ENCODE data around the gene TPM3.
"Not testable (repeated sequence)": the region's sequence is repeated elsewhere in the genome, so short reads cannot be mapped to it uniquely, and the experiment has no call there.

Gene TPM3

DNA sequence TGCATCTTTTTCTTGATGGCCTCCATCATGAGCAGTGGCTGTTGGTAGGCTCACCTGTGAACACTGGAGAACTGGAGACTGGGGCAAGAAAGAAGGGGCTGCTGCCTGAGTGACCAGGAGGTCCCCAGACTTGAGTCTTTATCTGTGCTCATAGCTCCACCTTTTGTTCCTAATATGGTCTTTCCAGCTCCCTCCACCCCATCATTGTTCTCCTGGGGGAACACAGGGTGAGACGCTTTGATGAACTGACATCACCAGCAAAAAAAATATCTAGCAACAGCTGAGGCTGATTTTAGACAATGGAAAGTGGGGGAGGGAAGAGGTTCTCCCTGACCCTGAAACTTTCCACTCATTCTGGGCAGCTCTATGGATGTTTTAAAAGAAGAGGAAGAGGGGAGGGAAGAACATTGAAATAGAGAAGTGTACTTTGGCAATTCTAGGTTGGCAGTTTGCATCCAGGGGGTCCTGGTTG is at the start of gene TPM3:
Gene TPM3 (minus strand): TSS at position 111 of the 472 bp plus-strand sequence. CDS start 82 bp downstream, at position 29.
- DNase-seq: no peak

DNA sequence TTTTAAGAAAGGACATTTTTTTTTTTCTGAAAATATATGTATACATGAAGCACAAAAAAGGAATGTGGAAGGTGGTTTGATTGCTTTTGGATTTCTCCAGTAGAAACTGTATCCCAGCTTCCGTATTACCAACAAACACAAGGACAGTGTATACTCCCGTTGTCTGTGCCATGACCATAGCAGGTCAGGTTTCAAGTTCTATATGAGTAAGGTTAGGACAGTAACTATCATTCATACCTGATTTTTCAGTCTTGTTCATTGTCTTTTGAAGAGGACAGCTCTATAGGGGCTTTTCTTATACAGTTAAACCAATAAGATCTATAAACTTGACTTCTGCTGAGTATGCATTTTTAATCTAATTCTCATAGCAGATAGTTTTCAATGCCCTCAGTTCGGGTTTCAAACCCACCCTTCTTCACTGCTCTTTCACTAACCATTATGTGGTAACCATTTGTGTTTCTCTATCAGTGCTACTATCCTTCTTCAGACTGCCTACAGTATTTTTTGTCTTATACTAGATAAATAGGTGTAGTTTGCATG is 48.5 kb upstream of the TPM3 start:
- no peak for DNase-seq

- DNase-seq: no peak
Measured at GRCh38 chr1:154239491-154239890, 47.6 kb upstream of the TPM3 start.

GRCh38 chr1:154237880-154238506 is 46.1 kb upstream of the TPM3 start:
- DNase-seq: no peak

- no peak for DNase-seq
Measured at GRCh38 chr1:154237435-154237834, 45.5 kb upstream of the TPM3 start.

GRCh38 chr1:154236855-154237254 is 45.0 kb upstream of the TPM3 start:
- no peak for DNase-seq

DNA sequence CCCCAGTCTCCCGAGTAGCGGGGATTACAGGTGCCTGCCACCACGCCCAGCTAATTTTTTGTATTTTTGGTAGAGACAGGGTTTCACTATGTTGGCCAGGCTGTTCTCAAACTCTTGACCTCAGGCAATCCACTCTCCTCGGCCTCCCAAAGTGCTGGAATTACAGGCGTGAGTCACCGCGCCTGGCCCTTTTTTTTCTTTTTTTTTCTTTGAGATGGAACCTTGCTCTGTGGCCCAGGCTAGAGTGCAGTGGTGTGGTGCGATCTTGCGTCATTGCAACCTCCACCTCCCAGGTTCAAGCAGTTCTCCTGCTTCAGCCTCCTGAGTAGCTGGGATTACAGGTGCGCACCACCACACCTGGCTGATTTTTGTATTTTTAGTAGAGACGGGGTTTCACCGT is 41.2 kb upstream of the TPM3 start:
- not testable (repeated sequence) for DNase-seq

DNA sequence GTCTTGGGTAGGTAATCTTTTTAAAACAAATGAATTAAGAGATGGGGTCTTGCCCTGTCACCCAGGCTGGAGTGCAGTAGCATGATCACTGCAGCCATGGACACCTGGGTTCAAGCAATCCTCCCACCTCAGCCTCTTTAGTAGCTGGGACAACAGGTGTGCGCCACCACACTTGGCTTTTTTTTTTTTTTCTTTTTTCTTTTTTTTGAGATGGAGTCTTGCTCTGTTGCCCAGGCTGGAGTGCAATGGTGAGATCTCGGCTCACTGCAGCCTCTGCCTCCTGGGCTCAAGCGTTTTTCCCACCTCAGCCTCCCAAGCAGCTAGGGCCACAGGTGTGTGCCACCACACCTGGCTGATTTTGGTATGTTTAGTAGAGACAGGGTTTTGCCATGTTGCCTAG is 39.2 kb upstream of the TPM3 start:
- not testable (repeated sequence) for DNase-seq

DNA sequence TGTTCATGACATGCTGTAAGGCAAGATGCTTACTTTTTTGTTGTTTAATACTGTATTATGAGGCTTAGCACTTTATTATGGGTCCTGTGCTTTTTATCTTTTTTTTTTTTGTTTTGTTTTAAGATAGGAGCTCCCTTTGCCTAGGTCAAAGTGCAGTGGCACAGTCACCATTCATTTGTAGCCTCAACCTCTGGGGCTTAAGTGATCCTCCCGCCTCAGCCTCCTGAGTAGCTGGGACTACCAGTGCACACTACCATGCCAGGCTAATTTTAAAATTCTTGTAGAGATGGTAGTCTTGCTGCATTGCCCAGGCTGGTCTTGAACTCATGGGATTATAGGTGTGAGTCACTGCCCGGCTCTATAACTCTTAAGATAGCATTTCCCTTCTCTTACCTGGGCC is 33.5 kb upstream of the TPM3 start:
- DNase-seq: no peak

GRCh38 chr1:154223621-154224020 is 31.7 kb upstream of the TPM3 start:
- no peak for DNase-seq

DNA sequence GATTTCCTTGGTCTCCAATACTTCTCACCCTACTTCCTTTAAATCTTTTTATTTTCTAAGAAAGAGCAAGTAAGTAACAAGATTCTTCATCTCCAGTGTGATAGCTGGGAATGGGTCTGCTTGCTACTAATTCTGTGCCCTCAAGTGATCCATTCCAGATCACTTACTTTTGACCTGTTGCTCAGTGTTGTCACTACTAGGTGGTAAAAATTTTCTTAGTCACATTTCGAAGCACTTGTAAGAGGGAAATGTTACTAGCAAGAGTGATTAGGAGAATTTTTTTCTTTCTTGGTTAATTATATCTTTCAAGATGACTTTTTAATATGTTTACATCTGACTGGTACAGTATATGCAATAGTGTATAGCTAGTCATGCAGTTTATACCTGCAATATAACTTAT is 31.0 kb upstream of the TPM3 start:
- no peak for DNase-seq

- no peak for DNase-seq
Measured at GRCh38 chr1:154222518-154222917, 30.6 kb upstream of the TPM3 start.

- peak; percentile 59 for DNase-seq
Measured at GRCh38 chr1:154221278-154222001, 29.5 kb upstream of the TPM3 start.

- DNase-seq: no peak
Measured at GRCh38 chr1:154220970-154221277, 29.0 kb upstream of the TPM3 start.

GRCh38 chr1:154220071-154220969 is 28.4 kb upstream of the TPM3 start, which contains the start of gene UBAP2L:
TSS of gene UBAP2L (plus strand) at chr1:154220955. CDS start at chr1:154225124, 4,169 bp downstream.
- DNase-seq: peak; percentile 99

GRCh38 chr1:154219541-154219940 is 27.6 kb upstream of the TPM3 start:
- DNase-seq: peak; percentile 14

DNA sequence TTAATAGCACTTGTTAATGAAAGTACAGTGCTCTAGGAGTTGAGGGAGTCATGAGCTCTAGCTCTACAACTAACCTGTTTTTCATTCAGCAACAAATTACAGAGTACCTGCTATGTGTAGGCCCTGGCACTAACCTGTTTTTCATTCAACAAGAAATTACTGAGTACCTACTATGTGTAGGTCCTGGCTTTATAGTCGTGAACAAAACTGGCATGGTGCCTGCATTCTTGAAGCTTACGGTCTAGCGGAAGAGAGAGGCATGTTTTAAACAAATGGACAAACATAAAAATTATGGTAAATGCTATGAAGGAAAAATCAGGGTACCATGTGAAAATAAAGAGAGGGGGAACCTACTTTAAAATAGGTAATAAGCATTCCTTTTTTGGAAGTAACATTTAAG is 26.6 kb upstream of the TPM3 start:
- DNase-seq: no peak

- peak; percentile 21 for DNase-seq
Measured at GRCh38 chr1:154213274-154213673, 21.4 kb upstream of the TPM3 start.

DNA sequence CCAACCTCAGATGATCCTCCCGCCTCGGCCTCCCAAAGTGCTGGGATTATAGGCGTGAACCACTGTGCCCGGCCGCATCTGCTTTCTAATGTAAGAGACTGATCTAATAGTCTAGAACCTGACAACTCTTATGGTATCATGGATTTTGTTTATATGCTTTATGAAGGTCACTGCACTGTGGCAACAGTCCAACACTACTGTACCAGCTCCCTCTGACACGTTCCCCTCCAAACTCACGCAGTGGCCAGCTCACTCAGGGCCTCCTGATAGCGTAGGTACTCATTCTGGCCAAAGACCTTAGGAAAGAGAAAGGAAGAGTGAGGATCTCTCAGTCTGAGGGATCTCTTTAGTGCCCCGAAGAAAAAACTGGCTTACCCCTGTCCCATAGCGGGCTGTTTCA is 20.2 kb upstream of the TPM3 start:
- DNase-seq: no peak

GRCh38 chr1:154208677-154209388 is 16.9 kb upstream of the TPM3 start:
- no peak for DNase-seq

DNA sequence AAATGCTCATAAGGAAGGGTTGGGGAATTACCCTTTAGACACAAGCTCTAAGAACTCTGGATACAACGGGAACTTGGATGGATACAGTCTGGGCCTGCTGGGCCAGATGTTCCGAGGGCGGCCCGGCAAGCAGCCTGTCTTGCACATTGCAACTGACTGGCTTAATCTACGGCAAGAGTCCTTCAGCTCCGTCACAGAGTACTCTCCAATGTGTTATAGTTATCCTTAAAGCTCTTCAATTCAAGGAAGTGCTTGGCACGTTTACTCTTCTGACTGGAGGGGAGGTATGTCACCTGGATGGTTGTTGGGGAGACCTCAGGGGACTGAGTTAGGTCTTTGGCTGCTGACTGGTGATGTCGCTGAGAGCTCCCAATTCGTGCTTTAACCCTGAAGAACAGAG is 15.4 kb upstream of the TPM3 start:
- no peak for DNase-seq

GRCh38 chr1:154206196-154206595 is 14.3 kb upstream of the TPM3 start, which contains the start of gene CFAP141:
TSS of gene CFAP141 (minus strand) at chr1:154206333. CDS start at chr1:154206307, 26 bp downstream.
- DNase-seq: peak; percentile 47

Data from activated CD4-positive, alpha-beta T cell treated with anti-CD3 and anti-CD28 coated beads, Interleukin-2, amount 50 U/mL, for 16 hours (primary cell).